NCI-H526 treated with DMSO at 0.1 percent for 48 hours (cell line): Measurements from ENCODE around the gene TTC34.
"Not testable (repeated sequence)": the region's sequence is repeated elsewhere in the genome, so short reads cannot be mapped to it uniquely, and the experiment has no call there.

Source experiments
- DNase-seq: peaks from one replicate; lab custom pipeline; 2025; lab: John Stamatoyannopoulos, UW

The TTC34 gene

DNA sequence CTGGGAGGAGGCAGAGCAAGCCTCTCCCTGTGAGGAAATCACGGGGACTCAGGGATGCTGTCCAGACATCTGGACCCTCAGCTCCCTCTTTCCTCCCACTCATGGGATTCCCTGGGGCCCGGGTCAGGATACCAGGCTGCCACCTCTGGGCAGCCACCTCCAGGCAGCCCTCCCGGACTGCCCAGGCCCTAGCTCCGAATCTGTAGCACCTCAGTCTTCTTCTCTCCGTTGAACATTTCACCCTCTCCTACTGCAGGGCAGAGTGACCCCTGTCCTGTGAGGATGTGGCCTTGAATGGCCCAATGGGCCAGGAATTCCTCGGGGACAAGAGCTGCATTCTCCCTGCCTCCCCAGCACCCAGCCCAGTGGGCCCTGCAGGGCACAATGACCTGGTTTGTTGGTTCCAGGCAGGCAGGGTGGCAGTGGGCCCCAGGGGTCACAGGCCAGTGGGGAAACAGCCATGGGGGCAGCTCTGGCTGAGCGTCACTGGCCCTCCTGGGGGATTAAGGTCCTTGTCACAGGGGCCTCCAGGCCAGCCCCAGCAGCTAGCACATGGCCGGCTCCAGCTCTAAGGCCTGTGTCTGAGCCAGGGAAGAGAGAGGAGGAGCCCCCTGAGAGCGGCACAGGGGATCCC lies 9.5 kb upstream of the TTC34 start:
- no peak for DNase-seq

DNA sequence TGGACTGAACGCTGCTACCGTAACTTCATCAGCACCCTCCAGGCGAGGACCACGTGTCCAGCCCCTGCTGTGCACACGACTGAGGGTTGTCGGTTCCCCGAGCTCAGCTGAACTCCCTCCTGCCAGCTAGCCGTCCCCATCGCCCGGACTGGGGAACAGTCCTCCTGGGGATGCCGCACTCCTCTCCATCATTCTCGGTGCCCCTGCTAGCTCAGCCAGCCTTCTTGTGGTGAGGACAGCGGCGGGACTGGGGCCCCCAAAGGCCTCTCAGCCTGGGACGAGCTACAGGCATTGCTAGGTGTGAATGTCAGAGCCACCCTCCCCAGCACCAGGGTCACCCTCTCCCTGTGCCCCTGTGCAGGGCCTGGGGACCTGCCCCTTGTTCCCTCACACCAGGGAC lies 8.8 kb upstream of the TTC34 start:
- no peak for DNase-seq

DNA sequence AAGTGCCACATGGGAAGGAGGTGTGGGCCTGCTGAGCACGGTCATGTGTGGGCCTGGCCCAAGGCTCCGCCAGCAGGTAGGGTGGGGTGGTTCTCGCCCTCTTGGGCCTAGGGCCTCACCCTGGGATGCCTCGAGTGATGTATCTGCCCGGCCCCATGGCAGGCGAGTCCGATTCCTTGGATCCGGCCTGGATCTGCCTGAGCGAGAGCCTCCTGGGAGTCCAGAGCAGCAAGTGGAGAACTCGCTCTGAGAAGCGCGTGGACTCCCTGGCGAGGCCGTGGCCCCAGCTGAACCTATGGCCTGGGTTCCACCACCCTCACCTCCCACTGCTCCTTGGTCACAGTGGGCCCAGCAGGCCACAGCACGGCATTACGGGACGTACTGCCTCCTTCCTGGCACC lies 8.2 kb upstream of the TTC34 start:
- no peak for DNase-seq

DNA sequence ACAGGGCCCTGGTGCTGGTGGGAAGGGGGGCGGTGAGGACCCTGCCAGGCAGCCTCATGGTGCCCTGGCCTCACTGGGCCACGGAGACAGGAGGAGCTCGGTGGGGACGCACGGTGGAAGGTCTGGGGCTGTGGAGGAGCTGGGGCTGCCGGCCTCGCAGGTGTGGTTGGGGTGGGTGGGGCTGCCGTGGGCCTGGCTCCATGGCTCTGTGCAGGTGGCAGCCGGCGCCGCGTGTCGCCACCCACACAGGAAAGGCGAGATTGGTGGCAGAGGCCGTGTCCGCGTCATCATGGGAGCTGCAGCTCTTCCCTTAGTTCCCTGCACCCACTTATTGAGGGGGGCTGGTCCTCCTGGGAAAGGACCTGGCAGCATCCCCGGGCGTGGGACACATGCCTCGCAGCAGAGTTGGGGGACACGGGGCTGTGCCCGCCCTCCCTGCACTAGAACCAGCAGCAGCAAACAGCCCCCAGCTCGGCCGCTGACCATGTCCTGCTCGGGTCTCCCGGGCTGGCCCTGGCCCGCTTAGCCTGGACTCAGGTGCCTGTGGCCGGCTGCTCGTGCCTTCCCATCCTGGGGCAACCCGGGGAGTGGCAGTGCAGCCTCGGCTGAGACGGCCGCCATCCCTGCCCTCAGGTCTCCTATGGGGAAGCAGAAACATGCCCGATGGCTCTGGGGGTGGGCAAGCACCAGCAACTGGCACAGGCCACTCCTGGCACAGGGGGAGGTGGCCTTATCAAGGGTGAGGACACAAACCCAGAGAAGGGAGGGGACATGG lies 7.5 kb upstream of the TTC34 start:
- no peak for DNase-seq

DNA sequence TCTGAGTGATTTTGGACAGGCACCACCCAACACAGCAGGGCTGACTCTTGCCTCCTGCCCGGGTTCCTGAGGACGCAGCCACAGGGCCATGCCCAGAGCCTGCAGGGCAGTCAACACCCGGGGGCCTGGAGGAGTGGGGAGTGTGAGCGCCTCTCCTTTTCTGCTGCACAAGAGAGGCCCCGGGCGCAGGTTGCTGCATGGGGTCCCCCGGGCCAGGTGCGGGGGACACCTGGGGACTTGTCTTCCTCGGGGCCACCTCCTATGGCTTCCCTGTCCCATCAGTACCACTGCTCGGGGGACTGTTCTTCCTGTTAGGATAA lies 6.9 kb upstream of the TTC34 start:
- no peak for DNase-seq

DNA sequence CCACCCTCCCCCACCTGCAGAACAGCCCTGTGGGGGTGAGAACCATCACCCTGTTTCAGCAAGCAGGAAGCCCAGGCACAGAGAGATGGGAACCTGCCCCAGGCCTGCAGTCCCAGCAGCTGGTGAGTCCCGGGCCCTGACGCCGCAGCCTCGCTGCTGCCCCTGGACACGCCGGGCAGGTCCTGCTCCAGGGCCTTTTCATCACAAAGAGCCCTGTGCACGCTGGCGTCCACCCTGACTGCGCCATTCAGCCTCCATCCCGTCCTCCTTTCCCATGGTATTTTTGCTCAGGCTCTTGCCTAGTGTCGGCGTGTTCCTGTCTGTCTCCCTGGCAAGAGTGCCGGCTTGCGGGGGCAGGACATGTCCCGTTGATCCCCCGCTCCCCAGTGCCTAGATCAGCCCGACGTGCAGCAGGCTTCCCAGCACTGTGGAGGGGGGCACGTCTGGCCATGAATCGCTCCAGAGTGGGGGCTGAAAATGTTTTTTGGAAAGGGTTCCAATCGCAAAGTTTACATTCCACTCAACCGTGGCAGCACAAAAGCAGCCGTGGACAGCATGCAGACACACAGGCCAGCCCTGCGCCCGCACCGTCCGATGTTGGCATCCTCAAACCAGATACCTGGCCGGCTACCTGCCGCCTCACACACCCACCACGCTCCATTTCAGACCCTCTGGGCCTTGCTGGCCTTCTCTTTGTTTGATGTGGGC lies 6.3 kb upstream of the TTC34 start:
- DNase-seq, result no peak

DNA sequence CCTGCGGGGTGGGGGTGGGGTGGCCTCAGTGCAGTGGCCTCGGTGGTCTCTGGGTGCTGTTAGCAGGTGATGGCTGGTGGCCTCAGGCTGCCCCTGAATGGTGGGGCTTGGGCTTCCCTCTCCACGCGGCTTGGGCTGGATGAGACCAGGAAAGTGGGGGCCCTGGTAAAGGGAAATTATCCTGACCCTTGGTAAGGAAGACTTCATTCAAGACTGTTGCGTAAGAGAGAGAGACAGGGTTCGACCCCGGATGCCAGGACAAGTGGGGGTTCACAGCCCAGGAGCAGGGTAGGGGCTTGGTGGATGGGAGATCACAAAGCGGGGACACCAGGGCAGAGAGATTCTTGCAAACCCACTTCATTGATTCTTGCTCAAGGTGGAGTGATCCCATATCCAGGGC lies 5.5 kb upstream of the TTC34 start:
- no peak for DNase-seq

DNA sequence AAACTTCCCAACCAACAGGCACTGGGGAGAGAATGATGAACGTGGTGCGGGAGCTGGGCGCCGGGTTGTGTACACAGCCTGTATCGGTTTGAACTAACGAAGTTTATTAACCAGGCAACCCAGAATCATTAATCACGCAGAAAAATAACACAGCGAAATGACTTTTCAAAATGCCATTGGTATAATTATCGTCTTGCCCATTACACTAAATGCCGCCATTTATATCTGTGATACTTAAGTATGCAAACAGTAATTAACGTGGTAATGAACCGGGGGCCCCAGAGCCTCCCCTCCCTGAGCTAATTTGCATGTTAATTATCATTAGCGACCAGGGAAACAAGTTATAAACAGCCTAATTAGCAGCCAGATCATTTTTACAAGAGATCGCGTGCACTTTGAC lies 5.1 kb upstream of the TTC34 start:
- no peak for DNase-seq

DNA sequence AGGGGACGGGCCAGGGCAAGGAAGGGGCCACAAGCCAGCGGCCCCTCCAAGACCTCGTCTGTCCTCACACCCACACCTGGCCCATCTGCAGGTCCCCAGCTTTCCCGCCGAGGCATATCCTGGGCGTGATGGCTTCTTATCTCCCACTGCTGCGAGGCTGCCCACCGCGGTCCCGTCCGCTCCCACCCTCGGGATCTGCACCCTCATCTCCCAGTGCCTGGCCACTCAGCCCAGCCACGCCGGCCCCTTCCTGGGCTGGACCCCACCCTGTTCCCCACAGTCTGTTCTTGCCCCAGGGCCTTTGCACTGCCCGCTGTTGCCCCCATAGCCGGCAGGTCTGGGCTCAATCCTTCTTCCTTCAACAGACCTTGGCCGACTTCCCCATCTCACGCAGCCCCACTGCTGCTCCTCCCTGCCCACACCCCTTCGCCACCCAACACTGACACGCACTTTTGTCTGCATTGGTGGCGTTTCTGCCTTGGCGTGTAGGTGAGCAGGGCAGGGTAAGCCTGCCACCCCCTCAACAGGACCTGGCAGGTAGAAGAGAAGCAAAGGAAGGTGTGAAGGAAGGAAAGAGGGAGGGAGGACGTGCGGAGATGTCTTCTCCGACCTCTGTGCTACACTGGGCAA lies 4.4 kb upstream of the TTC34 start:
- no peak for DNase-seq

DNA sequence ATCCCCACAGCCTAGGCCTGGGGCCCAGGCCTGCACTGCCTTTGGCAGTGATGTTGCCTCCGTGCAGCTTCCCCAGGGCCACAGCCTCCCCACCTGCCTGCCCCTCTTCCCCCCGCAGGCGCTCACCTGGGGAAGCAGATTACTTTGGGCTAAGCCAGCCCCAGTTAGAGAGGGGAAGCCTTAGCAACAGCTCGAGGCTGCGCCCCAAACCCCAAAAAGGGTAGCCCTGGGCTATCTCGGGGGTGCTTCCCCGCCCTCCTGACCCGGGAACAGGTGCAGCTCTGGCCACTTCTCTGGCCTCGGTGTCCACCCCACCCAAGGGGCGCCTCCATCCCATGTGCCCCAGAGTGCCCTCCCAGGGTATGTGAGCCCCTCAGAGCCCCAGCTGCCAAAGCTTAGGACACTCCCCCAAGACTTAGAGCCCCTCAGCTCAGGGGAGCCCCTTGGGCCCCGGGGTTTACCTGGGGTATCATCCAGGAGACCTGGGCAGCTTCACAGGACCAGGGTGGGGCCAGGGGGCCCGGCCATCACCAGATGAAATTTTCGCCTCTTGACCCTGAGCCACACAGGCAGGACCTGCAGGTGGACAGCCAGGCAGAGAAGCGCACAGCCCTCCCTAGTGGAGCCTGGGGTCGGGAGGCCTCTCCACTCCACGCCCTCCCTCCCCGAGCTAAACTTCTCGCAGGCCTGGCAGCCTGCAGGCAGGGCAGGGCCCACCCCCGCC lies 3.3 kb upstream of the TTC34 start:
- no peak for DNase-seq

DNA sequence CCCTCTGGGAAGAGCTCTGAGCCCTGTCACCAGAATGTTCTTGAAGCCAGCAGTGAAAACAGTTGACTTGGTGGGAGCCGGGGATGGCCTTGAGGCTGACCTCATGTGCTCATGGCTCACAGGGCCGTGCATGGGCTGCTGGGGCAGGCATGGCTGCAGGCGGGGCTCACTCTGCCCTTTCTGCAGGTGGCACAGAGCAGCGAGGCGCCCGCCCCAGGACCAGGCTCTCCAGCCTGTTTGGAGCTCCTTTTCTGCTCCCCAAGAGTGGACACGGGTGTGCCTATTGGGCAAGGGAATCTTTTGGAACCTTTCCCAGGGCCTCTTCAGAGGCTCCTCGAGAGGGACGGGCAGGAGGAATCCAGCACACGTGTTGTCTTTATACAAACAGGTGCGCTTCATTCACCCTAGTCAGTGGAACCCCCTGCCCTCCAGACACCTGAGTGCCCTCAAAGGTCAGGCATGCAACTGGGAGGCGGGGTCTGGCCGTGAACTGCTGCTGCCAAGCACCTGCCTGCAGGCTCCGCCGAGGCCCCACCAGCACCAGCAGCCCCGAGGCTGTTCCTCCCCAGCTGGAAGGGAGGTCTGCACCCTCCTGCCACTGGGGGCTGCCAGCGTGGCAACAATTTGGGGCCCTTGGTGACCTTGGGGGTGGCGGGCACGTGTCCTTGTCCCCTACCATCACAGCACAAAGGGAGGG lies 2.6 kb upstream of the TTC34 start:
- DNase-seq, result no peak

DNA sequence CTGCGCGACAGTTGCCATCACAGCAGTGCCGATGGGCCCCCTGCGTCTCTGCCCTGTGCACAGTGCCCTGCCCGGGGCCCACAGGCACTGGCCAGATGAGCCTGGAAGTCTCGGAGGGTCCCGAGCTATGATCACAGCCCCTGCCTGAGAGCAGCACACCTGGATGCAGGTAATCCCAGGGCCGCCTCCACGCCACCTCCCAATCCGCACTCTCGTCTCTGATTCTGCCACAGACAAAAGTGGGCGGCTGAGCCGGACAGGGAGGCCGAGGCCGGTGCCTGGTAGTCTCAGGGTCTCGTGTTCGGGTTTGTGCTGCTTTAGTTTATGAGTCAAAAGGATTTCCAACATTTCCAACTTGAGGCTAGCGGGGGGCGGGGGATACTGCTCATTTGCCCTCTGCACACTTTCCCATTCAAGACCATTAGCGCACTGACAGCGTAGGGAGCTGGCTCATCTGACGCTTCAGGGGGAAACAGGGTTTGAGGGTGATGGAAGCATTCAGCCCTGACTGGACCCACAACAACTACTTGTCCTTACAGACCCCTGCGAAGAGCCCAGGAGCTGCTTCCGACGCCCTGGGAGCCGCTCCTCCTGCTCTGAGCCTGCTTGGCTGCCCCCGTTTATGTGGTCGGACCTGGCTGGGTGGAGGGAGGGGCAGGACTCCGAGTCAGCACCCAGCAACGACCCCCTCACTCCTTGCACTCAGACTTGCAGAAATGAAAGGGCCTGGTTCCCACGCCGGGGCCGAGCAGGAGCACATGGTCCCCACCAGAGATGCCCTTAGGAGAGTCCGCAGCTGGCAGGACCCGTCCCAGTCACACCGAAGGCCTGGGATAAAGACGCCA lies 1.8 kb upstream of the TTC34 start:
- DNase-seq, result no peak

DNA sequence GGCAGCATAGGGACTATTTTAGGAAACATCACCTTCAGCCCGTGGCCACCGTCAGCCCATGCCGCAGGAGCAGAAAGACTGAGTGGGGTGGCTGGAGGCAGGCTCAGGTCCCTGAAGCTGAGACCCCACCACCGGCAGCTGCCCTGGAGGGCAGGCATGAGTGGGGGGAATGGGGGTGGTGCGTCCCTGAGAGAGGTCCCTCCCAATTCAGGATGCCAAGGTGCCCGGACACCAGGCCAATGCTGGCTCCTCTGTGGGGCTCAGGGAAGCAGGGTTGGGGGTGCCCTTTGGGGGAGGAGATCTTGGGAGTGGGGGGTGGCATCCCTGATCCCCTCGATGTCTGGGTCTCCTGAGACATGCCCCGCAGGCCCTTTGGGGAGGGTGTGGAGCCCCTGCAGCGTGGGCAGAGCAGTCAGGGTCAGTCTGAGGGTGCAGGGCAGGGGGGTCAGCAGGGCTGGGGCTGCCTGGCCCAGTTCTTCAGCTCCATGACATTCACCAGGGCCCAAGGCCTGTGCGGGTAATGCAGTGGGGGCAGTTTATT lies 998 bp upstream of the TTC34 start:
- no peak for DNase-seq

DNA sequence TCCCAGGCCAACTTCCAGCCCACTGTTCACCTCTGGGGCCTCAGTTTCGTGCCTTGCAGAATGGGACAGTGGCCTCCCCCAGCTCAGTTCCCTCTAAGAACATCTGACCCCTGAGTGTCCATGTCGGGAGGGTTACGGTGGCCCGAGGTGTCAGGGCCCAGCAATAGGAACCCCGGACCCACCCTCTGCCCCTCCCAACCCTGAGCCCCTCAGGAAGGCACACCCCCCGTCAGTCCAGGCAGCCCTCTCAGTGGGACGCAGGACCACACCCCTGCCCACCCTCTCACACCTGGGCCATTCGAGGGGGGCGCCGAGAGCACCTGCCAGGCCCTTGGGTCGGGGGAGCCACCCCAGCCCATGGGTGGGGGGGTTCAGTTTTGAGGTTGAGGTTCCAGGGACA lies 447 bp downstream of the TTC34 start:
- no peak for DNase-seq

DNA sequence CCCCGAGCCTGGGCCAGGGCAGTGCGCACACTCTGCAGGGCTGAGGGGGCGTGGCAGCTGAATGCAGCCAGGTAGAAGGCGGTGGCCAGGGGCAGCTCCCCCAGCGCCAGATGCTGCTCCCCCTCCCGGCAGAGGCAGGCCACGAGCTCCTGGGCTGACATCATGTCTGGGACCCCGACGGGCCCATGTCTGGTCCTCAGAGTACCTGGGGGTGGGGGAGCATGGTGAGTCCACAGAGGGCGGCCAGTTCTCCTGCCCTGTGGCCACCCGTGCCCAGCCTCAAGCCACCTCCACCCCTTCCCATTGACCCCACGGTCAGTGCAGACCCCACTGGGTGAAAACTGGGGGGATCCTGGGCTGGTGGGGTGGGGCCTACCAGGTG lies 838 bp downstream of the TTC34 start:
- no peak for DNase-seq

DNA sequence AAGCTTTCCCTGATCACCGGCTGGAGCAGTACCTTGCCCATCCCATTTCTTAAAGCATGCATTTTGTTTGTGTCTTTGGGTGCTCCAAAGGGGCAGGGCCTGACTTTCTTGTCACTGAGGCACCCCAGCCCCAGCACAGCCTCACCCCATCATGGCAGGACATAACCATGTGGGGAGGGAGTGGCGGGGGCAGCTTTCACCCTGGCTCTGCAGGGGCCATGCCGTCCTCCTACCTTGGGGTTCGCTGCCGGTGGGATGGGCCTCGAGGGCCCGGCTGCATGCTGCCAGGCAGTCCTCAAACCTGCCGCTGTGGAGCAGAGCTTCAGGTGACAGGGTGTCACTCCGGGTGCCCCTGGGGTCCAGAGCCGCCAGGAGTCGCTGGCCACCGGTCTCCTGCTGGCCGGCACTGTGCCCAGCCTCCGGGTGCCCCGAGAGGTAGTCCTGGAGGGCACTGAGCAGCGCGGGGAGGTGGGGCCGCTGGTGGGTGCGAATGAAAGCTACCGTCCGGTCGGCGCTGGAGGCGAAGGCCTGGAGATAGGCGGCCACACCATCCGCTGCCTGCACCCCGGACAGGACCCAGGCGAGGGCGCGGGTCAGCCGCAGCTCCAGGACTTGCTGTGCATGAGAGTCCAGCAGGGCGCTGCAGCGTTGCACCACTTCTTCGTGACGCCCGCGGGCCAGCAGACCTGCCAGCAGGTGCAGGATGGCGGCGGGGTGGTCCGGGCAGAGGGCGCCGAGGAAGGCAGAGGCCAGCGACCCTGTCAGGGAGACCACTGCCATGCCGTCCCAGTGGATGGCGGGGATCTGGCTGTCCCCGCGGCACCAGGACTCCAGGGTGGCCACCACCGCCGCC lies 1.5 kb downstream of the TTC34 start:
- DNase-seq, result no peak

DNA sequence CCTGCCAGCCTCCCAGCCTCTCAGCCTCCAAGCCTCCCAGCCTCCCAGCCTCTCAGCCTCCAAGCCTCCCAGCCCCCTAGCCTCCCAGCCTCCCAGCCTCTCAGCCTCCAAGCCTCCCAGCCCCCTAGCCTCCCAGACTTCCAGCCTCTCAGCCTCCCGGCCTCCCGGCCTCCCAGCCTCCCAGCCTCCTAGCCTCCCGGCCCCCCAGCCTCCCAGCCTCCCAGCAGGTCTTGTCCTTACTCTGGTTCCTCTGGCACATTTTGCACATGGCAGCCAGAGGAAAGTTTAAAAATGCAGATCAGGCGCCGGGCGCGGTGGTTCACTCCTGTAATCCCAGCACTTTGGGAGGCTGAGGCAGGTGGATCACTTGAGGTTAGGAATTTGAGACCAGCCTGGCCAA lies 2.5 kb downstream of the TTC34 start:
- not testable (repeated sequence) for DNase-seq

DNA sequence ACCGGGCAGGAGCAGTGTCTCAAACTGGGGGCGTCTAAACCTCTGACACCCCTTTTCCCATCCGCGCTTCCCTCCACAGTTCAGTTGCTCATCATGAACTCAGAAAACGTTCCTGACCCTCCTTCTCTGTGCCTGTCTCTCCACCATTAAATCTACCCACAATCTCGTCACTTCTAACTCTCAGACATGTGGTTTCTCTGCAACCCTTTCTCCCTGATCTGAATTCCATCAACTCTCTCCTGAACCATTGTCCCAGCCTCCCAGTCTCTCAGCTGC lies 3.8 kb downstream of the TTC34 start:
- no peak for DNase-seq

DNA sequence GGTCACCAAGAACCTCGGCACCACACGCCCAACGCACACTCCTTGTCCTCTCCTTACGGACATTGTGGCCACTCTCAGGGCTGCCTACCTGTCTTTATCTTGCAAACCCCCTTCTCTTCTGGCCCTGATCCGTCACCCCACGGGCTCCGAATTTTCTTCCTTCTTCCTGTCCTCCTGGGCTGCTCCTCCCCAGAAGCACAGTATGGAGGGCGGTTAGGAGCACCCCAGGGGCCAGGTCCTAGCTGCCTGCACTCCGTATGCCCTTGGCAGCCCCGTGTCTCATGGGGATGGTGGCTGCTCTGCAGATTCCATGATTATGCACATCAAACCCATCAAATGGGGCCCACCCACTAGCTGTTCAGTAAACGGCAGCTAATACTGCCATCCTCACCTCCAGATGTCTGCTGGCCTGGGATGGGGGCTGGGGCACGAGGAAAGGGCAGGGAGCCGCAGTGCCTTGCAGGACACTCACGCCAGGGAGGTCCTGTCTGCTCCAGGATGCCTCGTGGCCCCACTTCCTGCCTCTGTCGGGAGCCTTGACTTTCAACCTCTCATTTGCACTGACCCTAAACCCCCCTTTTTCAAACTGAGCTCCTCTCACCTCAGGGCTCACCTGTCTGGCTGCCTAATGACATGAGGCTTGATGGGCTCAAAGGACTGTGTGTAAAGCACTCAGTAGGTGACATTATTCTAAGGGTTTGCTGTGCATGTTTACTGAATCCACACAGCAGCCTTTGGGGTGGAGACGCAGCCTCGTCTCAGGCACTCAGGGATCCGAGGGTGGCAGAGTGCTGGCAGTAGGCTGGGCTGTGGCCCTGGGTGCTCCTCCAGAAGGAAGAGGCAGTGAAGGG lies 4.4 kb downstream of the TTC34 start:
- no peak for DNase-seq
